Inferior parietal cortex (tissue), 1 donor: ENCODE measurements around the gene MAP3K7CL.
"Not testable (repeated sequence)": the region's sequence is repeated elsewhere in the genome, so short reads cannot be mapped to it uniquely, and the experiment has no call there.

Experiments
- DNase-seq: peaks from one replicate; pipeline ENCODE4 v3.0.0-alpha.2; 2016; ENCODE audit errors: extremely low spot score

The MAP3K7CL gene

GRCh38 chr21:29133241-29133640 is 2.8 kb downstream of the MAP3K7CL start:
- DNase-seq, result no peak

GRCh38 chr21:29133796-29134195 is 3.4 kb downstream of the MAP3K7CL start:
- DNase-seq, result no peak

- DNase-seq, result no peak
Measured at GRCh38 chr21:29135481-29135880, 5.0 kb downstream of the MAP3K7CL start.

- DNase-seq, result no peak
Measured at GRCh38 chr21:29136033-29136432, 5.6 kb downstream of the MAP3K7CL start.

GRCh38 chr21:29144736-29145353 is 14.4 kb downstream of the MAP3K7CL start:
- DNase-seq, result no peak

- DNase-seq, result peak; percentile 51
Measured at GRCh38 chr21:29145354-29145782, 14.9 kb downstream of the MAP3K7CL start.

- DNase-seq, result no peak
Measured at GRCh38 chr21:29145852-29146453, 15.5 kb downstream of the MAP3K7CL start.

GRCh38 chr21:29146726-29147125 is 16.3 kb downstream of the MAP3K7CL start:
- DNase-seq, result no peak

GRCh38 chr21:29148530-29148929 is 18.1 kb downstream of the MAP3K7CL start:
- no peak for DNase-seq

GRCh38 chr21:29149808-29150425 is 19.5 kb downstream of the MAP3K7CL start:
- no peak for DNase-seq

GRCh38 chr21:29151931-29152330 is 21.5 kb downstream of the MAP3K7CL start:
- DNase-seq, result no peak

- DNase-seq, result no peak
Measured at GRCh38 chr21:29152916-29153315, 22.5 kb downstream of the MAP3K7CL start.

GRCh38 chr21:29154270-29154669 is 23.8 kb downstream of the MAP3K7CL start:
- no peak for DNase-seq

GRCh38 chr21:29155118-29155932 is 24.9 kb downstream of the MAP3K7CL start:
- peak; percentile 18 for DNase-seq

GRCh38 chr21:29155933-29156260 is 25.5 kb downstream of the MAP3K7CL start:
- DNase-seq, result no peak

- DNase-seq, result no peak
Measured at GRCh38 chr21:29157080-29157479, 26.6 kb downstream of the MAP3K7CL start.

GRCh38 chr21:29159842-29160241 is 29.4 kb downstream of the MAP3K7CL start:
- no peak for DNase-seq

GRCh38 chr21:29162825-29163224 is 32.4 kb downstream of the MAP3K7CL start:
- not testable (repeated sequence) for DNase-seq

GRCh38 chr21:29163341-29164115 is 33.1 kb downstream of the MAP3K7CL start:
- no peak for DNase-seq

GRCh38 chr21:29164323-29164942 is 34.0 kb downstream of the MAP3K7CL start:
- peak; percentile 72 for DNase-seq

GRCh38 chr21:29166323-29166722 is 35.9 kb downstream of the MAP3K7CL start:
- no peak for DNase-seq
